ENCODE results near the gene FNDC5. TPM values are rescaled to one million over a fixed set of nuclear protein-coding genes. Genes with fewer than 3 reads are reported as not detected.

Gene FNDC5
- total and polyA plus RNA-seq, 9 of the 15 experiments (the other 6 are each of a cell fraction or from before 2014, with no cell fraction given), result 0.06 to 2.1 (median 0.22) TPM

- TF ChIP-seq IRF1 (CRISPR knock-in tag; IDR thresholded peaks at IDR 0.05; ENCODE audit: borderline replicate concordance), result no peak
- TF ChIP-seq RBM25 (IDR thresholded peaks at IDR 0.05; ENCODE audit: low read depth, low read length, severe bottlenecking), result no peak
- no peak for TF ChIP-seq ZNF77 (CRISPR knock-in tag; IDR thresholded peaks at IDR 0.05)
- no peak for TF ChIP-seq COPS2 (conservative IDR thresholded peaks at IDR 0.05)
- TF ChIP-seq ZNF23 (CRISPR knock-in tag; IDR thresholded peaks at IDR 0.05), result no peak
- 0 out of 2 replicates have a peak, but pooled peaks have one; percentile 32 for TF ChIP-seq ZBTB7A (IDR thresholded peaks at IDR 0.05; ENCODE audit: borderline replicate concordance, control insufficient read depth, low read depth, low read length)
- no peak for TF ChIP-seq ZNF280B (CRISPR knock-in tag; IDR thresholded peaks at IDR 0.05)
- peak; percentile 60; the same call in 1 of the 2 replicates for TF ChIP-seq CTBP1 (IDR thresholded peaks at IDR 0.05; ENCODE audit: borderline replicate concordance)
- TF ChIP-seq STAG1 (CRISPR knock-in tag; IDR thresholded peaks at IDR 0.05; ENCODE audit: borderline replicate concordance), result no peak; the same call in 1 of the 2 replicates
- no peak for TF ChIP-seq STAT5A (IDR thresholded peaks at IDR 0.05; ENCODE audit: borderline replicate concordance, low read length)
- no peak for TF ChIP-seq HMGXB4 (CRISPR knock-in tag; IDR thresholded peaks at IDR 0.05)
- TF ChIP-seq ZNF184 (CRISPR knock-in tag; IDR thresholded peaks at IDR 0.05), result no peak
- TF ChIP-seq SRSF3 (IDR thresholded peaks at IDR 0.05; ENCODE audit: insufficient read depth, low read length), result no peak
- 0 out of 2 replicates have a peak, but pooled peaks have one; percentile 16 for TF ChIP-seq ARID4B (CRISPR knock-in tag; IDR thresholded peaks at IDR 0.05)
- peak; percentile 88 for TF ChIP-seq VEZF1 (CRISPR knock-in tag; IDR thresholded peaks at IDR 0.05)
Observed at GRCh38 chr1:32893198-32894018, 22.7 kb upstream of the FNDC5 start (continued).

Measured in K562 (cell line).